Activated CD8-positive, alpha-beta memory T cell treated with anti-CD3 and anti-CD28 coated beads, Interleukin-2, amount 10 ng/mL, durations not matched to agents 7 days and 5 days (primary cell): ENCODE results near the gene MYO1F. TPM values are rescaled to one million over a fixed set of nuclear protein-coding genes. Genes with fewer than 3 reads are reported as not detected.

Source experiments
- ATAC-seq: fragments of 150-1000 bp; cut with Tn5 transposase; one replicate; pipeline ENCODE4 v1.10.0; 2021; ENCODE audit warnings: moderate library complexity
- CTCF ChIA-PET: fragments of 350-600 bp; sonication (Branson Sonifier 250); formaldehyde crosslinking; loops from one replicate; lab custom pipeline; 2021; ENCODE audit warnings: antibody characterized with exemption; lab: Charles Lee
- DNase-seq: peaks from one replicate; pipeline ENCODE4 v3.0.0-alpha.2; 2020
- H3K27ac Mint-ChIP-seq: one replicate; pipeline ENCODE4 v1.8.0; 2021; ENCODE audit warnings: mild to moderate bottlenecking, mixed read lengths
- H3K27me3 Mint-ChIP-seq: one replicate; pipeline ENCODE4 v1.8.0; 2021; ENCODE audit warnings: mixed read lengths
- H3K36me3 Mint-ChIP-seq: one replicate; pipeline ENCODE4 v1.8.0; 2021; ENCODE audit warnings: mild to moderate bottlenecking, mixed read lengths
- H3K4me1 Mint-ChIP-seq: one replicate; pipeline ENCODE4 v1.8.0; 2021; ENCODE audit warnings: mixed read lengths
- H3K4me3 Mint-ChIP-seq: one replicate; pipeline ENCODE4 v1.8.0; 2021; ENCODE audit warnings: mild to moderate bottlenecking, moderate library complexity, mixed read lengths
- H3K9me3 Mint-ChIP-seq: one replicate; pipeline ENCODE4 v1.8.0; 2022; ENCODE audit warnings: low read depth, mixed read lengths
- total RNA-seq, 2 experiments: library from RNA; stranded (reverse); gene quantifications; one replicate each; pipeline ENCODE4 v1.2.3, GENCODE V29; 2021

MYO1F gene
- total RNA-seq, 2 experiments from 2014 or later, result 250 to 441 TPM

GRCh38 chr19:8611391-8611876, 34.2 kb upstream of the MYO1F start:
- no peak for DNase-seq
- peaks cover 15% of the 10 kb centered on the region for H3K4me1 Mint-ChIP-seq
- no peaks in the 10 kb centered on the region for H3K9me3 Mint-ChIP-seq
- H3K4me3 Mint-ChIP-seq, result no peak overlapping the region
- no peaks in the 10 kb centered on the region for H3K36me3 Mint-ChIP-seq
- peaks cover 12% of the 10 kb centered on the region for H3K27me3 Mint-ChIP-seq
- no peak for ATAC-seq
- CTCF ChIA-PET, result interaction anchor here (1.5 kb wide), 1 partner anchor 30 kb away, joined by 4 read pairs; no protein-coding TSS in a partner anchor
- no peak overlapping the region for H3K27ac Mint-ChIP-seq

GRCh38 chr19:8610936-8611300, 33.7 kb upstream of the MYO1F start:
- H3K27ac Mint-ChIP-seq, result no peak overlapping the region
- peaks cover 15% of the 10 kb centered on the region for H3K4me1 Mint-ChIP-seq
- H3K36me3 Mint-ChIP-seq, result no peaks in the 10 kb centered on the region
- no peak overlapping the region for H3K4me3 Mint-ChIP-seq
- no peaks in the 10 kb centered on the region for H3K9me3 Mint-ChIP-seq
- no peak for ATAC-seq
- DNase-seq, result no peak
- H3K27me3 Mint-ChIP-seq, result peaks cover 11% of the 10 kb centered on the region
- CTCF ChIA-PET, result interaction anchor here (1.5 kb wide), 1 partner anchor 31 kb away, joined by 4 read pairs; no protein-coding TSS in a partner anchor

- CTCF ChIA-PET, result no interaction called here
- Mint-ChIP-seq H3K36me3 (no peaks in the 10 kb centered on the region), H3K9me3 (no peaks in the 10 kb centered on the region), H3K27me3 (peaks cover 8% of the 10 kb centered on the region), H3K27ac (peak within 1 kb of the TSS; percentile 10), H3K4me3 (peak within 1 kb of the TSS; percentile 64), H3K4me1 (peaks cover 12% of the 10 kb centered on the region)
- ATAC-seq, result peak; percentile 37
- DNase-seq, result no peak
Measured at GRCh38 chr19:8610041-8610935, 33.0 kb upstream of the MYO1F start, which contains the start of gene ADAMTS10. Gene ADAMTS10, minus strand, starts transcription at chr19:8610715. Its CDS starts 5,005 bp downstream, at chr19:8605710.

GRCh38 chr19:8609279-8610040, 32.2 kb upstream of the MYO1F start:
- DNase-seq, result no peak
- peaks cover 12% of the 10 kb centered on the region for H3K4me1 Mint-ChIP-seq
- peak overlapping the region; percentile 64 for H3K4me3 Mint-ChIP-seq
- H3K9me3 Mint-ChIP-seq, result no peaks in the 10 kb centered on the region
- H3K27me3 Mint-ChIP-seq, result peaks cover 8% of the 10 kb centered on the region
- H3K36me3 Mint-ChIP-seq, result peaks cover 2% of the 10 kb centered on the region
- peak; percentile 28 for ATAC-seq
- CTCF ChIA-PET, result no interaction called here
- H3K27ac Mint-ChIP-seq, result peak overlapping the region; percentile 10

- no peak overlapping the region for H3K27ac Mint-ChIP-seq
- peaks cover 12% of the 10 kb centered on the region for H3K4me1 Mint-ChIP-seq
- ATAC-seq (no peak), DNase-seq (no peak)
- H3K4me3 Mint-ChIP-seq, result no peak overlapping the region
- no peaks in the 10 kb centered on the region for H3K9me3 Mint-ChIP-seq
- CTCF ChIA-PET, result no interaction called here
- peaks cover 8% of the 10 kb centered on the region for H3K27me3 Mint-ChIP-seq
- H3K36me3 Mint-ChIP-seq, result peaks cover 2% of the 10 kb centered on the region
Measured at GRCh38 chr19:8608941-8609278, 31.7 kb upstream of the MYO1F start.

- ATAC-seq (no peak), DNase-seq (no peak)
- Mint-ChIP-seq H3K4me1 (peaks cover 12% of the 10 kb centered on the region), H3K27ac (no peak overlapping the region), H3K9me3 (peaks cover 2% of the 10 kb centered on the region), H3K4me3 (no peak overlapping the region), H3K36me3 (peaks cover 2% of the 10 kb centered on the region), H3K27me3 (peaks cover 8% of the 10 kb centered on the region)
- CTCF ChIA-PET, result interaction anchor here (1.1 to 2.4 kb wide), 2 partner anchors 26 to 29 kb away, joined by 3 to 5 read pairs; no protein-coding TSS in a partner anchor
Measured at GRCh38 chr19:8607386-8607785, 30.1 kb upstream of the MYO1F start.

- CTCF ChIA-PET, result interaction anchor here (2.4 kb wide), 1 partner anchor 27 kb away, joined by 5 read pairs; no protein-coding TSS in a partner anchor
- H3K27ac Mint-ChIP-seq, result no peak overlapping the region
- H3K4me1 Mint-ChIP-seq, result peaks cover 12% of the 10 kb centered on the region
- peaks cover 2% of the 10 kb centered on the region for H3K36me3 Mint-ChIP-seq
- ATAC-seq, result no peak
- no peak overlapping the region for H3K4me3 Mint-ChIP-seq
- peaks cover 8% of the 10 kb centered on the region for H3K27me3 Mint-ChIP-seq
- no peak for DNase-seq
- peaks cover 2% of the 10 kb centered on the region for H3K9me3 Mint-ChIP-seq
Measured at GRCh38 chr19:8605514-8605913, 28.3 kb upstream of the MYO1F start.

GRCh38 chr19:8601796-8602195, 24.6 kb upstream of the MYO1F start:
- CTCF ChIA-PET, result no interaction called here
- H3K36me3 Mint-ChIP-seq, result peaks cover 2% of the 10 kb centered on the region
- no peak overlapping the region for H3K27ac Mint-ChIP-seq

GRCh38 chr19:8600816-8601215, 23.6 kb upstream of the MYO1F start:
- Mint-ChIP-seq H3K4me3 (no peak overlapping the region), H3K27ac (no peak overlapping the region), H3K27me3 (no peaks in the 10 kb centered on the region), H3K36me3 (peaks cover 2% of the 10 kb centered on the region), H3K9me3 (peaks cover 2% of the 10 kb centered on the region), H3K4me1 (no peaks in the 10 kb centered on the region)
- DNase-seq (no peak), ATAC-seq (no peak)
- CTCF ChIA-PET, result no interaction called here

More at GRCh38 chr19:8601796-8602195, 24.6 kb upstream of the MYO1F start:
- Mint-ChIP-seq H3K4me1 (no peaks in the 10 kb centered on the region), H3K27me3 (no peaks in the 10 kb centered on the region), H3K4me3 (no peak overlapping the region), H3K9me3 (peaks cover 2% of the 10 kb centered on the region)
- DNase-seq (no peak), ATAC-seq (no peak)

- H3K36me3 Mint-ChIP-seq, result peaks cover 2% of the 10 kb centered on the region
- CTCF ChIA-PET, result interaction anchor here (1.0 kb wide), 1 partner anchor 15 kb away, joined by 3 read pairs; no protein-coding TSS in a partner anchor
- peaks cover 2% of the 10 kb centered on the region for H3K9me3 Mint-ChIP-seq
- ATAC-seq (no peak), DNase-seq (no peak)
- H3K27me3 Mint-ChIP-seq, result no peaks in the 10 kb centered on the region
- H3K4me1 Mint-ChIP-seq, result no peaks in the 10 kb centered on the region
- H3K27ac Mint-ChIP-seq, result no peak overlapping the region
- no peak overlapping the region for H3K4me3 Mint-ChIP-seq
Measured at GRCh38 chr19:8600064-8600463, 22.8 kb upstream of the MYO1F start.

- no peak overlapping the region for H3K4me3 Mint-ChIP-seq
- no peak overlapping the region for H3K27ac Mint-ChIP-seq
- H3K36me3 Mint-ChIP-seq, result peaks cover 4% of the 10 kb centered on the region
- peaks cover 11% of the 10 kb centered on the region for H3K4me1 Mint-ChIP-seq
- H3K9me3 Mint-ChIP-seq, result peaks cover 15% of the 10 kb centered on the region
- H3K27me3 Mint-ChIP-seq, result peaks cover 6% of the 10 kb centered on the region
- no peak for DNase-seq
- CTCF ChIA-PET, result interaction anchor here (4.8 kb wide), 1 partner anchor 16 kb away, joined by 55 read pairs; no protein-coding TSS in a partner anchor
- no peak for ATAC-seq
Measured at GRCh38 chr19:8596168-8596567, 18.9 kb upstream of the MYO1F start.

- peaks cover 11% of the 10 kb centered on the region for H3K4me1 Mint-ChIP-seq
- DNase-seq, result no peak
- no peak overlapping the region for H3K27ac Mint-ChIP-seq
- CTCF ChIA-PET, result interaction anchor here (0.9 to 4.8 kb wide), 2 partner anchors 16 to 183 kb away, joined by 3 to 55 read pairs; partner anchors contain the start of gene MARCHF2
- H3K9me3 Mint-ChIP-seq, result peaks cover 15% of the 10 kb centered on the region
- no peak overlapping the region for H3K4me3 Mint-ChIP-seq
- peaks cover 4% of the 10 kb centered on the region for H3K36me3 Mint-ChIP-seq
- no peak for ATAC-seq
- peaks cover 6% of the 10 kb centered on the region for H3K27me3 Mint-ChIP-seq
Measured at GRCh38 chr19:8595651-8596050, 18.4 kb upstream of the MYO1F start.

GRCh38 chr19:8593931-8594330, 16.7 kb upstream of the MYO1F start:
- DNase-seq (no peak), ATAC-seq (no peak)
- H3K36me3 Mint-ChIP-seq, result peaks cover 4% of the 10 kb centered on the region
- peaks cover 11% of the 10 kb centered on the region for H3K4me1 Mint-ChIP-seq
- H3K4me3 Mint-ChIP-seq, result no peak overlapping the region
- peaks cover 6% of the 10 kb centered on the region for H3K27me3 Mint-ChIP-seq
- H3K27ac Mint-ChIP-seq, result no peak overlapping the region
- CTCF ChIA-PET, result interaction anchor here (1.8 to 4.8 kb wide), 2 partner anchors 14 to 21 kb away, joined by 9 to 55 read pairs; no protein-coding TSS in a partner anchor
- peaks cover 15% of the 10 kb centered on the region for H3K9me3 Mint-ChIP-seq
